HUES64 (cell line): ENCODE data around the gene CCT5.

ENCODE experiments used
- H3K27ac ChIP-seq: 2 replicates; pipeline ENCODE4 v1.7.0; 2013; ENCODE audit warnings: low read depth, low read length, inconsistent platforms
- H3K27me3 ChIP-seq: 2 replicates; pipeline ENCODE4 v1.6.1; 2013; ENCODE audit warnings: mild to moderate bottlenecking, low read length; ENCODE audit not compliant: insufficient read depth
- H3K36me3 ChIP-seq: 2 replicates; pipeline ENCODE4 v1.6.1; 2013; ENCODE audit warnings: mild to moderate bottlenecking, low read length; ENCODE audit not compliant: insufficient read depth
- H3K4me1 ChIP-seq: 2 replicates; pipeline ENCODE4 v1.6.1; 2013; ENCODE audit warnings: mild to moderate bottlenecking, low read length, moderate library complexity; ENCODE audit not compliant: insufficient read depth
- H3K4me3 ChIP-seq: 2 replicates; pipeline ENCODE4 v1.5.1; 2013; ENCODE audit warnings: mild to moderate bottlenecking, low read length, moderate library complexity
- H3K9ac ChIP-seq: 2 replicates; pipeline ENCODE4 v1.6.1; 2013; ENCODE audit warnings: mild to moderate bottlenecking, low read depth, low read length
- H3K9me3 ChIP-seq: 2 replicates; pipeline ENCODE4 v1.6.1; 2013; ENCODE audit warnings: low read depth, low read length; ENCODE audit not compliant: insufficient read depth
- WGBS: fragments of 150-250, 120-280 bp; methylation state at CpG from one replicate; pipeline ENCODE4 v1.1.7; 2013; ENCODE audit warnings: missing lambda C conversion rate; 5-methylcytosine and 5-hydroxymethylcytosine counted together

The CCT5 gene

GRCh38 chr5:10220248-10220647 is 29.8 kb upstream of the CCT5 start:
- Histone ChIP-seq H3K9me3 (0 out of 2 replicates have a peak, but pooled peaks cover 4% of the 10 kb centered on the region), H3K27me3 (no peaks in the 10 kb centered on the region), H3K4me3 (no peak overlapping the region), H3K9ac (no peak overlapping the region), H3K4me1 (no peaks in the 10 kb centered on the region), H3K36me3 (no peaks in the 10 kb centered on the region), H3K27ac (no peak overlapping the region)
- WGBS = 94% methylated on average over 8 of the region's 8 CpGs

GRCh38 chr5:10222326-10222725 is 27.8 kb upstream of the CCT5 start:
- WGBS = 92% methylated on average over 2 of the region's 2 CpGs

GRCh38 chr5:10227379-10227778 is 22.7 kb upstream of the CCT5 start:
- Histone ChIP-seq H3K27me3 (no peaks in the 10 kb centered on the region), H3K36me3 (0 out of 2 replicates have a peak, but pooled peaks cover 5% of the 10 kb centered on the region), H3K4me1 (no peaks in the 10 kb centered on the region), H3K9me3 (0 out of 2 replicates have a peak, but pooled peaks cover 4% of the 10 kb centered on the region), H3K27ac (no peak overlapping the region), H3K4me3 (no peak overlapping the region), H3K9ac (no peak overlapping the region)
- whole genome bisulfite sequencing = 90% methylated on average over 7 of the region's 7 CpGs

More at GRCh38 chr5:10222326-10222725, 27.8 kb upstream of the CCT5 start:
- Histone ChIP-seq H3K36me3 (0 out of 2 replicates have a peak, but pooled peaks cover 4% of the 10 kb centered on the region), H3K9me3 (0 out of 2 replicates have a peak, but pooled peaks cover 4% of the 10 kb centered on the region), H3K4me1 (no peaks in the 10 kb centered on the region), H3K9ac (no peak overlapping the region), H3K27ac (no peak overlapping the region), H3K4me3 (no peak overlapping the region), H3K27me3 (no peaks in the 10 kb centered on the region)

- H3K9me3 ChIP-seq = 0 out of 2 replicates have a peak, but pooled peaks cover 4% of the 10 kb centered on the region
- H3K27me3 ChIP-seq = no peaks in the 10 kb centered on the region
- no peak overlapping the region for H3K27ac ChIP-seq
- H3K9ac ChIP-seq = no peak overlapping the region
- peaks cover 12% of the 10 kb centered on the region; the same call in 1 of the 2 replicates for H3K36me3 ChIP-seq
- H3K4me1 ChIP-seq = no peaks in the 10 kb centered on the region
- no CpG with 5 or more reads among the region's 1 CpG for WGBS
- H3K4me3 ChIP-seq = no peak overlapping the region
Observed at GRCh38 chr5:10228288-10228687, 21.8 kb upstream of the CCT5 start.

- no peak overlapping the region for H3K9ac ChIP-seq
- 93% methylated on average over 11 of the region's 11 CpGs for WGBS
- H3K9me3 ChIP-seq = 0 out of 2 replicates have a peak, but pooled peaks cover 4% of the 10 kb centered on the region
- no peaks in the 10 kb centered on the region for H3K4me1 ChIP-seq
- no peaks in the 10 kb centered on the region for H3K27me3 ChIP-seq
- no peak overlapping the region for H3K4me3 ChIP-seq
- peaks cover 13% of the 10 kb centered on the region for H3K36me3 ChIP-seq
- H3K27ac ChIP-seq = no peak overlapping the region
Observed at GRCh38 chr5:10229306-10230048, 20.6 kb upstream of the CCT5 start.

GRCh38 chr5:10232386-10232785 is 17.7 kb upstream of the CCT5 start:
- peaks cover 27% of the 10 kb centered on the region for H3K36me3 ChIP-seq
- WGBS = 96% methylated on average over 9 of the region's 9 CpGs

GRCh38 chr5:10233011-10233410 is 17.1 kb upstream of the CCT5 start:
- no peaks in the 10 kb centered on the region for H3K27me3 ChIP-seq
- no peaks in the 10 kb centered on the region for H3K4me1 ChIP-seq
- 89% methylated on average over 7 of the region's 7 CpGs for WGBS
- no peak overlapping the region for H3K27ac ChIP-seq
- H3K36me3 ChIP-seq = peaks cover 26% of the 10 kb centered on the region
- H3K4me3 ChIP-seq = no peak overlapping the region
- H3K9ac ChIP-seq = no peak overlapping the region
- no peaks in the 10 kb centered on the region for H3K9me3 ChIP-seq

More at GRCh38 chr5:10232386-10232785, 17.7 kb upstream of the CCT5 start:
- no peak overlapping the region for H3K9ac ChIP-seq
- H3K4me3 ChIP-seq = no peak overlapping the region
- H3K27me3 ChIP-seq = no peaks in the 10 kb centered on the region
- H3K27ac ChIP-seq = no peak overlapping the region
- no peaks in the 10 kb centered on the region for H3K9me3 ChIP-seq
- no peaks in the 10 kb centered on the region for H3K4me1 ChIP-seq

- H3K9ac ChIP-seq = 0 out of 2 replicates have a peak overlapping the region, but pooled peaks have one; percentile 33
- H3K4me3 ChIP-seq = no peak overlapping the region
- WGBS = 65% methylated on average over 7 of the region's 7 CpGs
- no peaks in the 10 kb centered on the region for H3K4me1 ChIP-seq
- H3K27me3 ChIP-seq = no peaks in the 10 kb centered on the region
- no peak overlapping the region for H3K27ac ChIP-seq
- H3K36me3 ChIP-seq = peaks cover 30% of the 10 kb centered on the region
- no peaks in the 10 kb centered on the region for H3K9me3 ChIP-seq
Observed at GRCh38 chr5:10233505-10233904, 16.6 kb upstream of the CCT5 start.

GRCh38 chr5:10235350-10235749 is 14.7 kb upstream of the CCT5 start:
- Histone ChIP-seq H3K4me3 (no peak overlapping the region), H3K27me3 (no peaks in the 10 kb centered on the region), H3K9ac (no peak overlapping the region), H3K9me3 (no peaks in the 10 kb centered on the region), H3K36me3 (peaks cover 35% of the 10 kb centered on the region), H3K4me1 (no peaks in the 10 kb centered on the region), H3K27ac (no peak overlapping the region)
- WGBS = 92% methylated on average over 8 of the region's 8 CpGs

- WGBS = 82% methylated on average over 1 of the region's 1 CpG
- H3K4me3 ChIP-seq = no peak overlapping the region
Observed at GRCh38 chr5:10243660-10244240, 6.3 kb upstream of the CCT5 start.

GRCh38 chr5:10244342-10244944 is 5.6 kb upstream of the CCT5 start:
- WGBS = 96% methylated on average over 10 of the region's 10 CpGs
- Histone ChIP-seq H3K27me3 (no peaks in the 10 kb centered on the region), H3K36me3 (no peaks in the 10 kb centered on the region), H3K9ac (no peak overlapping the region), H3K4me1 (peaks cover 4% of the 10 kb centered on the region; the same call in 1 of the 2 replicates), H3K4me3 (no peak overlapping the region), H3K9me3 (no peaks in the 10 kb centered on the region), H3K27ac (no peak overlapping the region)

More at GRCh38 chr5:10243660-10244240, 6.3 kb upstream of the CCT5 start:
- Histone ChIP-seq H3K27ac (no peak overlapping the region), H3K36me3 (peaks cover 3% of the 10 kb centered on the region; the same call in 1 of the 2 replicates), H3K9me3 (no peaks in the 10 kb centered on the region), H3K4me1 (peaks cover 2% of the 10 kb centered on the region; the same call in 1 of the 2 replicates), H3K9ac (no peak overlapping the region), H3K27me3 (no peaks in the 10 kb centered on the region)
